ENCODE results near the gene ENAH.
"Not testable (repeated sequence)": the region's sequence is repeated elsewhere in the genome, so short reads cannot be mapped to it uniquely, and the experiment has no call there.

Gene ENAH

DNA sequence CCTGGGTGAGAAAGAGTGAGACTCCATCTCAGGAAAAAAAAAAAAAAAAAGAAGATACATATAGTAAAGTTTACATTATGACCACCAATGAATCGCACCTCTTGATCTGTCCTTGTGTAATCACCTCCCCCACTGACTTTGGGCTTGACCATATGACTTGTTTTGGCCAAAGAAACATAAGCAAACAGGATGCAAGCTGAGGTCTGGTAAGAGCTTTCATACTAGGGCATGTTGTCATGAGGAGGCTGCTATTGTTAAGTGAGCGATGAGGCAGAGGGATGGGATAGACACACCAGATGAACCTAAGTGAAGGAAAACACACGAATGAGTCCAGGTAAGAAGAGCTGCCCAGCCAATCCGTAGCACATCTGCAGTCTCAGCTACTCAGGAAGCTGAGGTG is 10.7 kb downstream of the ENAH start:
- no peak for DNase-seq

DNA sequence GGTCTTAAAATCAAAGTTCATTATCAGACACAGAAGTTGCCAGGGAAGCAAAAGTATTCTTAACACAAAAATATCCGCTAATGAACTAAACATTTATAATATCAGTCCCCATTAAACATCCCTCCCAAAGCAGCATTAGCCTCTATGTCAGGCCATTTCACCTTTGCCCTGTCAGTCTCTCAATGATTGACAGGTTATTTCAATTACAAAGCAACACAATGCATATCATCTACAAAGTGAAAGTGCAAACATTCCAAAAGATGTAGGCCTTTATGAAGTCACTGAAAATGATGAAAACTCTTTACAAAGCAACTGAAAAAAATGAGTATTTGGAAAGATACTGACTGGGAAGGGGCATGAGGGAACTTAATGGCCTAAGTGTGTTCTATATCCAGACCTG is 14.1 kb downstream of the ENAH start:
- no peak for DNase-seq

DNA sequence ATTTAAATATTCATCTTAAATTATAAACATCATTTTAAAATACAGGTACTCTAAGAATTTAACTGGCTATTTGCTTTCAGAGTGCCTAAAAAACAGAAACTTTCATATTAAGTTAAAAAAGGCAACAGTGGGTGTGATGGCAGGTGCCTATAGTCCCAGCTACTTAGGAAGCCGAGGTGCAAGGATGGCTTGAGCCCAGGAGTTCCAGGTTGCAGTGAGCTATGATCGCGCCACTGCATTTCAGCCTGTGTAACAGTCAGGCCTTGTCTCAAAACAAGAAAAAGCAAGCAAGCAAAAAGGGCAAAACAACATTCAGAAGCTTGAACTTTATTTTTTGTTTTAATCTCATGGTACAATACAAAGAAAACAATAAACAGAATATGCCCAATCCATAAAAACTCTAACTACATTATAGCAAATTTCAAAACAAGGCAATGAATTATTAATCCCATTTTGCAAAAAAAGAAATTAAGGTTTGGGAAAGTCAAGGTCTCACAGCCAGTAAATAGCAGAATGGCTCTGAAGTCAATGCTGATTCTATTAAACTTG is 15.2 kb downstream of the ENAH start:
- DNase-seq = no peak

DNA sequence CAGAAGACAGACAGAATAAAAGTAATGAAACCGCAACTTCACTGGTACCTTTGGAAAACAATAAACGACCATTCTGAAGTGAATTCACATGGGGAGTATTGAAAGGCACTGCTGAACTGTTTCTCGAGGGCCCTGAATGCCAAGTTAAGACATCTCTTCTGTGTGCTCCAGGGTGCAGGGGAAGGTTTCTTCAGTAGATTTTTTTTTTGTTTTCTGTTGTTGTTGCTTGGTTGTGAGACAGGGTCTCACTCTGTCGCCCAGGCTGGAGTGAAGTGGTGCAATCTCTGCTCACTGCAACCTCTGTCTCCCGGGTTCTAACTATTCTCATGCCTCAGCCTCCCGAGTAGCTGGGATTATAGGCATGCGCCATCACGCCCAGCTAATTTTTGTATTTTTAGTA is 15.9 kb downstream of the ENAH start:
- DNase-seq = not testable (repeated sequence)

DNA sequence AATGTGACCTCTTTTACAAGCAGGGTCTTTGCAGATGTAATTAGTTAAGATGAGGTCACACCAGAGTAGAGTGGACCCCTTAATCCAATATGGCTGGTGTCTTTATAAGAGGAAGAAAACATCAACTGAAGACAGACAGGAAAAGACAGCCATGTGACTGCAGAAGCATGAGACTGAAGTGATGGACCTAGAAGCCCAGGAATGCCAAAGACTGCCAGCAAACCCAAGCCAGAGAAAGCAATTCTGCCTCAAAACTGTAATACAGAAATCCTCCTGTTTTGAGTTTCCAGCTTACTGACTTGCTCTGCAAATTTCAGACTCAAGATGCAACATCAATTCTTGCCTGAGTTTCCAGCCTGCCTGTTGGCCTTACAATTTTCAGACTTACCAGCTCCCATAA is 17.3 kb downstream of the ENAH start:
- DNase-seq = no peak

DNA sequence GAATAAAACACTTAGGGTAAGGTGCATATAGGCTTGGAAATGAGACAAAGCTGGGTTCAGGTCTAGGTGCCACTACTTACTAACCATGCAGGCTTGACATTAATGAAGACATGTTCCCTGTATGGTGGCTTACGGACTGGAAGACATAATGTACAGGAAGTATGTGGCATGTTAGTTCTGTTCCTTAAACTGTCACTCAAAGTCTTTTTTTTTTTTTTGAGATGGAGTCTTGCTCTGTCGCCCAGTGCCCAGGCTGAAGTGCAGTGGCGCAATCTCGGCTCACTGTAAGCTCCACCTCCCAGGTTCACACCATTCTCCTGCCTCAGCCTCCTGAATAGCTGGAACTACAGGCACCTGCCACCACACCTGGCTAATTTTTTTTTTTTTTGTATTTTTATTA is 20.1 kb downstream of the ENAH start:
- not testable (repeated sequence) for DNase-seq

DNA sequence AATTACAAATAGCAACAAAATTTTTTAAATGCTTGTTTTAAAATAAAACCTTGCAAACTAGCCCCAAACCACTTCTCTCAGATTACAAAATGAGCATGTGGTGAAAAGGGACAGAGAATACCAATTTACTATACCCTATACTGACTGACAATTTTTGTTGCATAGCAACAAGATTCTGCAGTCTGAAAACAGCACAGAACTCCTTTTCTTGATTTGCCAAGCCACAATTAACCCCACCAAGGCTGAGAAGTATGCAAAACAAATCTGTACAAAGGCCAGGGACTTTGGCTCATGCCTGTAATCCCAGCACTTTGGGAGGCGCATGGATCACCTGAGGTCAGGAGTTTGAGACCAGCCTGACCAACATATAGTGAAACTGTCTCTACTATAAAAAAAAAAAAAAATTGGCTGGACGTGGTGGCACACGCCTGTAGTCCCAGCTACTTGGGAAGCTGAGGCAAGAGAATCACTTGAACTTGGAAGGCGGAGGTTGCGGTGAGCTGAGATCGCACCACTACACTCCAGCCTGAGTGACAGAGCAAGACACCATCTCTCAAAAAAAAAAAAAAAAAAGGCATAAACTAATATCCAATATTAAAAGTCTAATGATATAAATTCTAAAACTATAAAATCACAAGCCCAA is 21.8 kb downstream of the ENAH start:
- DNase-seq = no peak

DNA sequence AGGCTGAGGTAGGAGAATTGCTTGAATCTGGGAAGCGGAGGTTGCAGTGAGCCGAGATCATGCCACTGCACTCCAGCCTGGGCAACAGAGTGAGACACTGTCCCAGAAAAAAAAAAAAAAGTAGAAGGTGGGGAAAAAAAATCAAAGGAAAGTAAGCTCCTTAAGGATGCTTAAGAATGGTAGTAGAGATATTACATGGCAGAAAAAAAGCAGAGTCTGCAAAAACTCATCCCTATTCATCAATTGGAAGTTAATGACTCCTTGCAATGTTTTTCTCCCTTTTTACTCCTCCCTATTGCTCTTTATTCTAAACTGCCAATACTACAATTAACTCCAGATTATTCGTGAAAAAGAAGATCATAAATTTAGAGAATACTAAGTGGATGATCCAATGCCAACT is 23.4 kb downstream of the ENAH start:
- DNase-seq = no peak

DNA sequence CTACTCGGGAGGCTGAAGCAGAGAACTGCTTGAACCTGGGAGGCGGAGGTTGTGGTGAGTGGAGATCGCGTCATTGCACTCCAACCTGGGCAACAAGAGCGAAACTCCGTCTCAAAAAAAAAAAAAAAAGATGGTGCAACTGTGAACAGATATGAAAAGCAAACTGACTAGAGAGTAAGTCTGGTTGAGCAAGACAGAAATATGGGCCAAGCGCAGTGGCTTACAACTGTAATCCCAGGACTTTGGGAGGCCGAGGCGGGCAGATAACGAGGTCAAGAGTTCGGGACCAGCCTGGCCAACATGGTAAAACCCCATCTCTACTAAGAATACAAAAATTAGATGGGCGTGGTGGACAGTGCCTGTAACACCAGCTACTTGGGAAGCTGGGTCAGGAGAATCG is 24.1 kb downstream of the ENAH start:
- DNase-seq = not testable (repeated sequence)

DNA sequence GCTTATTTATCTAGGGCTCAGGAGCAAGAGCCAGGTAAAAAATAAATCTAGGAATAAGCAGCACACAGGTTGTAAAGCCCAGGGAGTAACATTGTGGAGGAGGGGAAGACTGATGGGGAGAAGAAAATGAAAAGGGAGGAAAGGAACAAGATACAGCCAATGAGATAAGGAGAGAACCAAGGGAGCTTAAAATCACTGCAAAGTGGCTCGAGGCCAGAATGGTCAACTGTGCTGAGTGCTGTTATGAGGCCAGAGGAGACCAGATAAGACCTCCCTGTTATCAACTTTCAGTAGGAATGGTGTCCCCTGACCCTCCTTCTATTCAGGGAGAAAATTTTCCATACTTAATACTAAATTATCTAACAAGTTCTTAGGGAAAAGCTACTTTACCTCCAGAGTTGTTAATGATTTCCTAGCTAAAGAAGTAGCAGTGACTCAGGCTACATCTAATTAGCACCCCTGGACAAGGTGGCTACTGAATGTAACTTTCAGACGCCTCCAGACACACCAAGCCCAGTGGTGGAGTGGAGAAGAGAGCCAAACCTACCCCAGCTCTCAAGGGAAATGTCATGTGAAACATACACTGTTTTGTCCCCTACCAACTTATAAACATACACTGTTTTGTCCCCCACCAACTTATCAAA is 25.5 kb downstream of the ENAH start:
- no peak for DNase-seq

DNA sequence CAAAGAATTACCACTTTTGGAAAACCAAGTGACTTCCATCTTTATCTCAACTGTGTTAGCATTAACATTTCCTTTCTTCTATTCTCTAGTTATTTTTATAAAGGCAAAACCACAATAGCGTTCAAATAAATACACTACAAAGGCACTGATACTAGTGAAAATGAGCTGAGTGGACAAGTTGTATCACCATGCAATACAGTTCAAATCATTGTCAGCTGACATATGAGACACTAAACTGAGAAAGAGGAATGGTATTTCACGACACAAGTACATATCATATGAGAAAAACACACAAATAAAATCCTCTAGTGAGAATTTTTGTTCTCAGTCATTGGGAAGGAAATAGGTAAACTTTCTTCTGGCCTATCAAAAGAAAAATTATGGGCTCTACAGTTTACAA is 26.2 kb downstream of the ENAH start:
- no peak for DNase-seq

DNA sequence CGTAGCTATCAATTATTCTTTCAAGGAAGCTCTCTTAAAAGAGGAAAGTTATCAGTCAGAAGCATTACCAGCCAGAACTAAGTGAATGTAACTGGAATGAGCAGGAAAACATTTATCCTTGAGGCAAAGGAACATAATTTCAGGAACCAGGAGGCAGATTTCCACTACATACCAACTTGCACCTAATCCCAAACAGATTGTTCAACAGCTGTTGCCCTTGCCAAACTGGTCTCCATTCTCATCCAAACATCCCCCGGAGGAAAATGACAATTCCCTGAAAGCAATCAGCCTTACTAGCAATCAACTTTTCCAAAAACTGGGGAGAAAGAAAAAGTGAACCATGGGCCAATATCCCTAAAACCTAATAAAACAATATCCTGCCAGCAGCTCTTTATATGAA is 35.0 kb downstream of the ENAH start:
- DNase-seq = no peak

DNA sequence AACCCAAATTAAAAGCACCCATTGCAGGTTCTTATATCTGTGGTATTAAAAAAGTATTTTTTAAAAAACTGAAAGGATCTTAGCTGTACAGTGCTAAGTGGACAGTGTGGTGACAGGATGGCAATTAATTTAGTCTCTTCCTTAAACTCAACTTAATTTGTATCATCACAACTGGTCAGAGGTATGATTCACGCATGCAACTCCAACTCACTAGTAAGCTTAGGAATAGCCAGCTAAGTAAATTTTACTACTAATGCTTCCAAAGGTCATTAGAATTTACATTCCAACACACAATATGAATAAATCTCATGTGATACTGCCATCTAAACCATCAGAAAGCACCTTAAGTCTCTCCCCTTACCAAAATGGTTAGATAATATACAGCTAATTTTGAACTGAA is 35.4 kb downstream of the ENAH start:
- no peak for DNase-seq

DNA sequence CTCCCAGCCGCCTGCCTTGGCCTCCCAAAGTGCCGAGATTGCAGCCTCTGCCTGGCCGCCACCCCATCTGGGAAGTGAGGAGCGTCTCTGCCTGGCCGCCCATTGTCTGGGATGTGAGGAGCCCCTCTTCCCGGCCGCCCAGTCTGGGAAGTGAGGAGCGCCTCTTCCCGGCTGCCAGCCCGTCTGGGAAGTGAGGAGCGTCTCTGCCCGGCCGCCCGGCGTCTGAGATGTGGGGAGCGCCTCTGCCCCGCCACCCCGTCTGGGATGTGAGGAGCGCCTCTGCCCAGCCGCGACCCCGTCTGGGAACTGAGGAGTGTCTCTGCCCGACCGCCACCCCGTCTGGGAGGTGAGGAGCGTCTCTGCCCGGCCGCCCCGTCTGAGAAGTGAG is 37.5 kb downstream of the ENAH start:
- not testable (repeated sequence) for DNase-seq

DNA sequence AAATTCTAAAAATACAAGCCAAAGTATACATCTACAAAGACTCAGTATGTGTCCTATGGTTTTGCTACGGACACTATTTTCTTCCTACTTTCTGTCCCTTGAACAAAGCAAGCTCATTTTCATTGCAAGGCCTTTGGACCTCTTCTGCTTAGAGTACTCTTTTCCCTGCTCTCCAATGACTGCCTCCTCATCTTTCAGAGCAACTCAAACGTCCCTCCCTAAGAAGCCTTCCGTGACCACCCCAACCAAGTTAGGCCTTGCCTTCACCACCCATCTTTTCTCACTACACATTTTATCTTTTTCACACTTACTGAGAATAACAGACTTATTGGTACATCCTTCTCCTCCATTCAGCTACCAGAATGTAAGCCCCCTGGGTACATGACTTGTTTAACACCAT is 39.9 kb downstream of the ENAH start:
- DNase-seq = no peak

DNA sequence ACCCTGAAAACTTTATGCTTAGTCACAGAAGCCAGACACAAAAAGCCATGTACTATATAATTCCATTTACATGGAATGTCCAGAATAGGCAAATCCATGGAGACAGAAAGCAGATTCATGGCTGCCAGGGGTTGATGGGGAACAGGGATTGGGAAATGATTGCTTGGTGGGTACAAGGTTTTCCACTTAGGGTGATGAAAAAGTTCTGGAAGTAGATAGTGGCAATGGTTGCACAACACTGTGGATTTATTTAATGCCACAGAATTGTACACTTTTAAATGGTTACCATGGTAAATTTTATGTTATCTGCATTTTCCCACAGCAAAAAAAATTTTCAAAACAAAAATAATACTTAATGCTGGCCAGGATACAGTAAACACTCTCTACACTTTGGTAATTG is 40.6 kb downstream of the ENAH start:
- no peak for DNase-seq

DNA sequence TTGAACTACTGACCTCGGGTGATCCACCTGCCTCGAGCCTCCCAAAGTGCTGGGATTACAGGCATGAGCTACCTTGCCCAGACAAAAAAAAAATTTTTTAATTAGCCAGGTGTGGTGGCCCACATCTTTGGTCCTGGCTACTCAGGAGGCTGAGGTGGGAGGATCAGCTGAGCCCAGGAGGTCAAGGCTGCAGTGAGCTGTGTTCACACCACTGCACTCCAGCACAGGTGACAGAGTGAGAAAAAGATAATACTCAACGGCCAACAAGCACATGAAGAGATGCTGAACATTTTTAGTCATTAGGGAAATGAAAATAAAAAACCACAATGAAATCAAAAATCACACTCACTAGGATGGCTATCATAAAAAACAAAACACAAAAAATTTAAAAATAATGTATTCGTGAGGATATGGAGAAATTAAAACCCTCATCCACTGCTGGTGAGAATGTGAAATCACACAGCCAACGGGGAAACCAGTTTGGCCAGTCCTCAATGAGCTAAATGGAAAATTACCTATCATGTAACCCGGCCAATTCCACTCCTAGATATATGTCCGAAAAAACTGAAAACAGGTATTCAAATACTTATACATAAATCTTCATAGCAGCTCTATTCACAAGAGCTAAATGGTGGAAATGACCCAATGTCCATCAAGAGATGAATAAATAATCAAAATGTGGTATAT is 41.2 kb downstream of the ENAH start:
- DNase-seq = no peak

DNA sequence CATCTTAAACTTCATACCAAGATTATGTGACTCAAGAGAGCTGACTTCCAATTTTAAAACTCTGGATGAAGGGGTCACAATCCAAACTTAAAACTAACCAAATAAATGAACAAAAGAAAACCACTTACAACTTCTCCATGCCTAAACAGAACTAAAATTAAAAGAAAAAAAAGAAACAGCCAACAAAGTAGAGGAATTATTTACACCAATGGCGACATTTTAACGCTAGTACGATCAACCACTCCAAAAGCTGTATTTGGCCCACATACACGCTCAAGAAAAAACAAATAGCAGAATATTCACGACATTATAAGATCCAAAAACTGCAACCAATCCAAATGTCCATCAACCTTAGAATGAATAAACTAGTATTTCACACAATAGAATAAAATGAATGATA is 42.4 kb downstream of the ENAH start:
- no peak for DNase-seq

DNA sequence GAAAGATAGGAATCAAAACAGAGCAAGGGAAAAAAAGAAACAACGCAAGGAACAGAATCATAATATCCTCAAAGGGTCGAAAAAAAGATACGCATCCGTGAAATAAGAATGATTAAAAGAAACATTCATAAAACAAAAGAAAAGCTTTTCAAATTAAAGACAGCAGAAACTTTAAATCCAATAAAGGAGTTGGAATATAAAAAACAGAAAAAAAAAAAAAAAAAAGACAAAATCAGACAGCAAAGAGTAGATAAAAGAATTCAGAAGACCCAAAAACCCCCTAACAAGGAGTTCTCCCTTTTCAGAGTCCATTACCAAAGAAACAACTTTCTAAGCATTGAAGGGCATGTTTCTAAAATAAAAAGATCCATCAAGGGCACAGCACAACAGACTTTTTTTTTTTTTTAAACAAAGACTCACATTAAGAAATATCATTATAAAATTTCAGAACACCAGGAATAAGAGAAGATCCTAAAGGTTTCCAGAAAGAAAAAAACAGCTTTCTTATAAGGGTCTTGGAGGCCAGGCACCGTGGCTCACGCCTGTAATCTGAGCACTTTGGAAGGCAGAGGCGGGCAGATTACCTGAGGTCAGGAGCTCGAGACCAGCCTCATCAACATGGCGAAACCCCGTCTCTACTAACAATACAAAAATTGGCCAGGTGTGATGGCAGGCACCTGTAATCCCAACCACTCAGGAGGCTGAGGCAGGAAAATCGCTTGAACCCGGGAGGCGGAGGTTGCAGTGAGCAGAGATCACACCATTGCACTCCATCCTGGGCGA is 44.7 kb downstream of the ENAH start:
- DNase-seq = no peak

DNA sequence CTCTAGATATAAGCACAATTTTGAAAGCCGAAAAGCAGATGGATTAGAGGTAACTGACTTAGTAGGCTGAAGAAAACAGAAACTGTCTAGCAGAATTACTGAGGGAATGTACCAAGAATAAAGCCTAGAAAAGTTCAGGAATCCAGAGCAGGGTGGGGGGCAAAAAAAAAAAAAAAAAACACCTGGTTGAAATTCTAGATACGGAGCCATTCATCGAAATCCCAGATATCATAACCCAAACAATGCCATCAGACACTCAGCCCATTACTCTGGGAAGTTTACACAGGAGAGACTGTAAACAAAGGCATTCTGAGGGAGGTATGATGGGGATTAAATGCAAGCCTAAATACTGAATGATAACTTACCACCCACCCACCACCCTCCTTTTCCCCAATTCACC is 45.6 kb downstream of the ENAH start:
- DNase-seq = no peak

DNA sequence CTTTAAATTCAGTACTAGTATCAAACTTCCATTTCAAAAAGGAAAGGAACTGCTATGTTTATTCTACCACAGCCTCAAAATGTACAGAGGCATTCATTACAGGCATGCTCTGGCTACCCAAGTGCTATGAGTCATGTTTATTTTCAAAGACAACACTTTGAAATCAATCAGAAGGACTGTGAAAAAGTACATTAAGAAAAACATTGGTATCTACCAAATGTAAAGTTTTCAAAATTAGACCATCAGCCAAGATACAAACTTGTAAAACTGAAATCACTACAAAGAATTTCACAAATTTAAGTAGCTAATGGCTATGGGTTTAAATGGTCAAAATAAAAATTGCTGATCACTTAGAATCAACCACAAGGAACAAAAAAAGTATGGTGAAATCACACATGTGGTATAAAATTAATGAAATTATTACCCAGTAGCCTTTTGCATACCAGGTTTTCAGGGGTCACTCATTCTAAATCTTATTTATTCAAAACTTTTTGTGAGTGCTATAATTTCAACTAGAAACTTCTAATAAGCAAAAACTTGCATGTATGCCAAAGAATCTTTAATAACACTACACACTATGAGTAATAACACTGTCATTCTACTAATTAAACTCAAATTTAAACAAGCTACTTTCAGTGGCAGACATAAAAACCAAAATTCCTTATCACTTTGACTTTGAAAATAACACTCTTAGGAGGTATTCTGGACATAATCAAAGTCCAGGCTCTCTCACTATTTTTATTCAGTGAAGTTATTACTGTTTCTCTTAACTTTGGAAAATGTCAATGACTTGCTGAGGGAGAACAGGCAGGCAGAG is 49.2 kb downstream of the ENAH start:
- no peak for DNase-seq

DNA sequence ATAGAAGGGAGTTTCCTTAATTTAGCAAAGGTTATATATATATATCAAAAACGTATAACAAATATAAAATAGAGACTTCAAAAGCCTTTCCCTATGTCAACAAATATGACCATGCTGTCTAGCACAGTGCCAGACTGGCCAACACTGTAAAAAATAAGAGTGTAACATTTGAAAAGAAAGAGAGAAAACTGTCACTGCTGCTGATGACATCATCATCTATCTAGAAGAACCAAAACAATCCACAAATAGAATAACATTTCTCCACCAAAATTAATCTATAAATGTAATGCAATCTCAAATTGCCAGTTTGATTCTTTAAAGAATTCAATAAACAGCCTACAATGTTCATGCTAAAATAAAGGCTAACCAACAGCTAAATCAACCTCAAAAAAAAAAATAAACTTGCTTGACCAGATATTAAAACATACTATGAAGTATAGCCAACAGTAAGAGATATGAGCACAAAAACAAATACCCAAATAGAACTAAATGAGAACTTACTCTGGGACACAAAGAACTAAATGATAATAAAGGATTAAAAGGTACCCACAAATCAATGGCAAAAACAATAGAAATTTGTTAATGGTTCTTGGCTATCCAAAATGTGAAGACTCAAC is 50.2 kb downstream of the ENAH start:
- DNase-seq = no peak

Measured in effector CD4-positive, alpha-beta T cell (primary cell).